ENCODE measurements around the gene ASCC1.

Gene ASCC1

GRCh38 chr10:72062832-72063702, 153.0 kb downstream of the ASCC1 start:
- no peak overlapping the region for H3K9ac ChIP-seq (ENCODE audit: low read depth in 1 of 2, low read length in 2 of 2)
- H3K4me3 ChIP-seq (ENCODE audit: low read depth in 1 of 2, low read length in 2 of 2) = no peak overlapping the region
- H3K9me3 ChIP-seq (ENCODE audit: control insufficient read depth in 1 of 2, low read length in 2 of 2) = no peaks in the 10 kb centered on the region
- no peak overlapping the region for H3K27ac ChIP-seq (ENCODE audit: low read depth, low read length)
- peaks cover 0 to 3% of the 10 kb centered on the region in 2 donors for H3K36me3 ChIP-seq (ENCODE audit: control insufficient read depth in 1 of 2, insufficient read depth in 2 of 2, low read length in 2 of 2)
- H3K4me1 ChIP-seq (ENCODE audit: control insufficient read depth in 1 of 2, insufficient read depth in 2 of 2, low read length in 2 of 2) = no peaks in the 10 kb centered on the region
- H3K27me3 ChIP-seq (ENCODE audit: control insufficient read depth in 1 of 2, insufficient read depth in 2 of 2, low read length in 2 of 2) = no peaks in the 10 kb centered on the region

DNA sequence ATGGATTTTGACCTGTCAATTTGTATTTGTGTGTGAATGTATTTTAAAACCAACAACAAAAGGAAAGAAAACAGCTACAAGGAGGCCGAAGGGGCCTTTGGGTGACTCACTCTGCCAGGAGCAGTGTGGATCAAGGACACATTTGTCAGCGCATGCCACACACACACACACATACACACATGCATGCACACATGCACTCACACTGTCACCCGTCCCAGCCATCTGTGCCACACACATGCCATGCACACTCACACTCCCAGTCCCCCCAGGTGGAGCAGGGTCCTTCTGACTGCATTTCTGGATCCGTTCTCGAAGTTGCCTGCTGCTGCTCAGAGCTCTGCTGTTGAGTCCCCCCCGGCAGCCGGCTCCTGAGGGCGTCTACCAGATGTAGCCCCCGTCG, 153.7 kb downstream of the ASCC1 start:
- H3K9me3 ChIP-seq (ENCODE audit: control insufficient read depth in 1 of 2, low read length in 2 of 2) = no peaks in the 10 kb centered on the region
- no peak overlapping the region for H3K4me3 ChIP-seq (ENCODE audit: low read depth in 1 of 2, low read length in 2 of 2)
- no peak overlapping the region for H3K9ac ChIP-seq (ENCODE audit: low read depth in 1 of 2, low read length in 2 of 2)
- H3K4me1 ChIP-seq (ENCODE audit: control insufficient read depth in 1 of 2, insufficient read depth in 2 of 2, low read length in 2 of 2) = no peaks in the 10 kb centered on the region
- H3K27ac ChIP-seq (ENCODE audit: low read depth, low read length) = no peak overlapping the region
- no peaks in the 10 kb centered on the region for H3K27me3 ChIP-seq (ENCODE audit: control insufficient read depth in 1 of 2, insufficient read depth in 2 of 2, low read length in 2 of 2)
- H3K36me3 ChIP-seq (ENCODE audit: control insufficient read depth in 1 of 2, insufficient read depth in 2 of 2, low read length in 2 of 2) = peaks cover 0 to 3% of the 10 kb centered on the region in 2 donors

DNA sequence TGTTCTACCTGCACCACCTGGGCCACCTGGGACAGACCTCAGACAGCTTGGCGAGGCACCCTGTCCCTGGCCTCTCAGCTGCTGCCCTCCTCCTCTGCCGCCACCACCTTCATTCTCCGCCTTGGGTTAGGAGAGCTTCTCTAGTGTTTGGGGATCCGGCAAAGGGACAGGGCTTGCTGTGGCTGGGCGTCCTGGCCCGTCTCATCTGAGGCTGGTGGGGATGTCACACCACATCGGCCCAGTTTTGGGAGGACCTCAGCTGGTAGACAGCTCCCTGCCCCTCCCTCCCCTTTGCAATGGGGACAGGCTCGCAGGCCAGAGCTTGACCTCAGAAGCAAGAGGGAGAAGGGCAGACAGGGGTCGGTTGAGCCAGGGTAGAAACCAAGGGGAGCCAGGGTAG, 154.1 kb downstream of the ASCC1 start:
- Histone ChIP-seq H3K9ac (ENCODE audit: low read depth in 1 of 2, low read length in 2 of 2) (no peak overlapping the region), H3K4me3 (ENCODE audit: low read depth in 1 of 2, low read length in 2 of 2) (no peak overlapping the region), H3K27ac (ENCODE audit: low read depth, low read length) (no peak overlapping the region), H3K9me3 (ENCODE audit: control insufficient read depth in 1 of 2, low read length in 2 of 2) (no peaks in the 10 kb centered on the region), H3K36me3 (ENCODE audit: control insufficient read depth in 1 of 2, insufficient read depth in 2 of 2, low read length in 2 of 2) (peaks cover 0 to 3% of the 10 kb centered on the region in 2 donors), H3K4me1 (ENCODE audit: control insufficient read depth in 1 of 2, insufficient read depth in 2 of 2, low read length in 2 of 2) (no peaks in the 10 kb centered on the region), H3K27me3 (ENCODE audit: control insufficient read depth in 1 of 2, insufficient read depth in 2 of 2, low read length in 2 of 2) (no peaks in the 10 kb centered on the region)

DNA sequence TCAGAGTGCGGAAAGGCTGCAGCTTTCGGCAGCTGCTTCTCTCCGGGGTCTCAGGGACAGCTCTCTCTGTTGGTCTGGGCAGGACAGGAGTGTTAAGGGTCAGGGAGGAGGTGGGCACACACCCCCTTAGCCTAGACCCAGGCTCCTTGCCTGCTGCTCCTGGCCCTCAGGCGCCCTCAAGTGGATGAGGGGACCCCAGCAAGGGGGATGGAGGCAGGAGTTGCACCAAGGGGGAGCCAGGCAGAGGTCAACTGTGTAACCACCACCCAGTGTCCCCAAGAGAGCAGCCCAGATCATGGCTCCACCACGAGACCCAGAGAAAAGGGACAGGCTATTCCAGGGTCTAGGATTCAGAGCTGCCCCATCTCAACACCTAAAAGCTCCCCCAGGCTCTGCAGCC, 154.6 kb downstream of the ASCC1 start:
- H3K27me3 ChIP-seq (ENCODE audit: control insufficient read depth in 1 of 2, insufficient read depth in 2 of 2, low read length in 2 of 2) = no peaks in the 10 kb centered on the region
- H3K9ac ChIP-seq (ENCODE audit: low read depth in 1 of 2, low read length in 2 of 2) = no peak overlapping the region
- no peaks in the 10 kb centered on the region for H3K36me3 ChIP-seq (ENCODE audit: control insufficient read depth in 1 of 2, insufficient read depth in 2 of 2, low read length in 2 of 2)
- H3K4me1 ChIP-seq (ENCODE audit: control insufficient read depth in 1 of 2, insufficient read depth in 2 of 2, low read length in 2 of 2) = no peaks in the 10 kb centered on the region
- H3K4me3 ChIP-seq (ENCODE audit: low read depth in 1 of 2, low read length in 2 of 2) = no peak overlapping the region
- no peaks in the 10 kb centered on the region for H3K9me3 ChIP-seq (ENCODE audit: control insufficient read depth in 1 of 2, low read length in 2 of 2)
- no peak overlapping the region for H3K27ac ChIP-seq (ENCODE audit: low read depth, low read length)

GRCh38 chr10:72059843-72060822, 155.9 kb downstream of the ASCC1 start:
- H3K4me1 ChIP-seq (ENCODE audit: control insufficient read depth in 1 of 2, insufficient read depth in 2 of 2, low read length in 2 of 2) = no peaks in the 10 kb centered on the region
- no peak overlapping the region for H3K27ac ChIP-seq (ENCODE audit: low read depth, low read length)
- H3K9ac ChIP-seq (ENCODE audit: low read depth in 1 of 2, low read length in 2 of 2) = no peak overlapping the region
- no peaks in the 10 kb centered on the region for H3K27me3 ChIP-seq (ENCODE audit: control insufficient read depth in 1 of 2, insufficient read depth in 2 of 2, low read length in 2 of 2)
- no peaks in the 10 kb centered on the region for H3K9me3 ChIP-seq (ENCODE audit: control insufficient read depth in 1 of 2, low read length in 2 of 2)
- H3K4me3 ChIP-seq (ENCODE audit: low read depth in 1 of 2, low read length in 2 of 2) = no peak overlapping the region
- no peaks in the 10 kb centered on the region for H3K36me3 ChIP-seq (ENCODE audit: control insufficient read depth in 1 of 2, insufficient read depth in 2 of 2, low read length in 2 of 2)

DNA sequence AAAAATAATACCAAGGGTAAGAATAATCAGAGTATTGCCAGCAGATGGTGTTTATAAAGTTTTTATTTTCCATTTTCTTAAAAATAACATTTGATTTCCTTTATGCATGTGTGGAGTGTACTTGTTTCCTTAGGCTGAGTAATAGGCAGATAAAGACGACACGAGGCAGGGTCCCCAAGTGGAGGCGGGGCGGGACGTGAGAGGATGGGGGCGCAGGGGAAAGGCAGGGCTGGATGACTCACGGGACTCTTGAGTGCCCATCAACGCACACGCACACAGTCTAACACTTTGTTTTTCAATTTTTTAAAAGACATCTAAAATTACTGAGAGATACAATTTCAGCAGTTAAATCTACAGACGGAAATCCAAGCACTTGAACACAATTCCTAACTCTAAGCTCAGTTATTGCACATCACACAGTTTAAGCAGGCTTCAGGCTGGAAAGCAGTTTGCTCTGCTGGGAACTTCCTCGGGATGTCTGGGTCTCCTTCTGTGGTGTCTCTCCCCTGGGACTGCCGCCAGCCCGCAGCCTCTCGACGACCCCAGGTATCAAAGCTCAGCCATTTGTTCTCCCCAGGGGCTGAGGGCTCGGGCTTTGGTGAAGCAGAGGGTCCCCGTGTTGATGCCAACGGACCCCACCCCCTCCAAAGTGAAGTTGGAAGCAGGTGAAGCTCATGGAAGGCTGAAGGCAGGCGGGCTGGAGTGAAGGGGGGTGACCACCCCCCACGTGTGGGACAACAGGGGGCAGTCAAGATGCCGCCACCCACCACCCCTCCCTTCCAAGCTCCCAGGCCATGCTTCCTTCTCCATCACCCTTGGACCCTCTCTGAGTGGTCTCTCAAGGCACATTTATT, 156.9 kb downstream of the ASCC1 start:
- no peak overlapping the region for H3K4me3 ChIP-seq (ENCODE audit: low read depth in 1 of 2, low read length in 2 of 2)
- no peaks in the 10 kb centered on the region for H3K27me3 ChIP-seq (ENCODE audit: control insufficient read depth in 1 of 2, insufficient read depth in 2 of 2, low read length in 2 of 2)
- no peak overlapping the region for H3K27ac ChIP-seq (ENCODE audit: low read depth, low read length)
- H3K9ac ChIP-seq (ENCODE audit: low read depth in 1 of 2, low read length in 2 of 2) = no peak overlapping the region
- no peaks in the 10 kb centered on the region for H3K4me1 ChIP-seq (ENCODE audit: control insufficient read depth in 1 of 2, insufficient read depth in 2 of 2, low read length in 2 of 2)
- no peaks in the 10 kb centered on the region for H3K9me3 ChIP-seq (ENCODE audit: control insufficient read depth in 1 of 2, low read length in 2 of 2)
- H3K36me3 ChIP-seq (ENCODE audit: control insufficient read depth in 1 of 2, insufficient read depth in 2 of 2, low read length in 2 of 2) = no peaks in the 10 kb centered on the region

GRCh38 chr10:72058347-72058898, 157.7 kb downstream of the ASCC1 start:
- no peak overlapping the region for H3K9ac ChIP-seq (ENCODE audit: low read depth in 1 of 2, low read length in 2 of 2)
- H3K27ac ChIP-seq (ENCODE audit: low read depth, low read length) = no peak overlapping the region
- H3K36me3 ChIP-seq (ENCODE audit: control insufficient read depth in 1 of 2, insufficient read depth in 2 of 2, low read length in 2 of 2) = no peaks in the 10 kb centered on the region

DNA sequence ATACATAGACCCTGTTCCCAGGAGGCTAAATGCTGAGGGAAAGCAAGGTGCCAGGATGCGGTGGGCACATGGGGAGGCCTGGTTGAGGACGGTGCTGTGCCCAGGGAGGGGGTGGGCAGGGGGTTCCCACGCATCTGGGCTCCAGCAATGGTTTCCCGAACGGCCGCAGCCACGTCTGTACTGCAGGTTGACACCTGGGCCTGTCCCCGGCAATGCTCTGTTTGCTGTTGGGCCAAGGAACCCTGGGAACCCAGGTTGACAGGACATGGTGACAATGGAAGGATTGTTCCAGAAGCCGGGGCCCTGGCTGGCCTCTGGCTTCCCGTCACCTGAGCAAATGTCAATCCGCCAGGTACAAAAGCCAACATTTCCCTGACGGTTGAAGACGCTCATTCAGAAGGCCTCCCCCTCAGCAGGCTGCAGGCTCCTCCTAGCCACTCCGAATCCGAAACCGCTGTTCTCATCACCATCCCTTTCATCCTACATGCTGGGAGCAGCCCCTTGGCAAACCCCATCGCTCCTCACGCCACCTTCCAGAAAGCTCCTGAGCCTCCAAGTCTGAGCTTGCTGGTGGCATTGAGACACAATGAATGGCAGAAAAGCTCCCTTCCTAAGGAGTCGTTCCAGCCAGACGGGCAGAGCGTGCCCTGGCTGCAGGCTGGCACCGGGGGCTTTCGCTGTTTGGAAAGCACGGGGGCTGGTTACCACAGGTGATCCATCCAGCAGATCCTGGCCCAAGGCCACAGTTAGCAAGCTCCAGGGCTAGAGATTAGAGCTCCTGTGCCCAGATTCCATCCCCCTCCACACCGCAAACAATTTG, 158.9 kb downstream of the ASCC1 start:
- no peak overlapping the region for H3K9ac ChIP-seq (ENCODE audit: low read depth in 1 of 2, low read length in 2 of 2)
- no peak overlapping the region for H3K27ac ChIP-seq (ENCODE audit: low read depth, low read length)
- no peaks in the 10 kb centered on the region for H3K9me3 ChIP-seq (ENCODE audit: control insufficient read depth in 1 of 2, low read length in 2 of 2)
- no peaks in the 10 kb centered on the region for H3K27me3 ChIP-seq (ENCODE audit: control insufficient read depth in 1 of 2, insufficient read depth in 2 of 2, low read length in 2 of 2)
- no peaks in the 10 kb centered on the region for H3K4me1 ChIP-seq (ENCODE audit: control insufficient read depth in 1 of 2, insufficient read depth in 2 of 2, low read length in 2 of 2)
- H3K4me3 ChIP-seq (ENCODE audit: low read depth in 1 of 2, low read length in 2 of 2) = no peak overlapping the region
- H3K36me3 ChIP-seq (ENCODE audit: control insufficient read depth in 1 of 2, insufficient read depth in 2 of 2, low read length in 2 of 2) = no peaks in the 10 kb centered on the region

More at GRCh38 chr10:72058347-72058898, 157.7 kb downstream of the ASCC1 start:
- Histone ChIP-seq H3K27me3 (ENCODE audit: control insufficient read depth in 1 of 2, insufficient read depth in 2 of 2, low read length in 2 of 2) (no peaks in the 10 kb centered on the region), H3K4me3 (ENCODE audit: low read depth in 1 of 2, low read length in 2 of 2) (no peak overlapping the region), H3K4me1 (ENCODE audit: control insufficient read depth in 1 of 2, insufficient read depth in 2 of 2, low read length in 2 of 2) (no peaks in the 10 kb centered on the region), H3K9me3 (ENCODE audit: control insufficient read depth in 1 of 2, low read length in 2 of 2) (no peaks in the 10 kb centered on the region)

DNA sequence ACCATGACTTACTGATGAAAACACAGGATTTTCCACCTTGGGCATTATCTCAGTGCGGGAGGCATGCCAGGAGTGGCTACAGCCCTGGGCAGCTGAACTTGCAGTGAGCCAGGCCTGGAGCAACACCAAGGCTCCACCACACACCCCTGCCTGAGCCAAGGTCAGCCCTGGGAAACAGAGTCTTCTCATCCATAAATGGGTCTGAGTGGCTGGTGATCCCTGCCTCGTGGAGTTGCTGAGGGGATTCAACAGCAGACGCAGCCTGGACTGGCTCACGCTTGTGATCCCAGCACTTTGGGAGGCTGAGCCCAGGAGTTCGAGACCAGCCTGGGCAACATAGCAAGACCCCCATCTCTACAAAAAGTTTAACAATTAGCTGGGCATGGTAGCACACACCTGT, 160.0 kb downstream of the ASCC1 start:
- H3K9me3 ChIP-seq (ENCODE audit: control insufficient read depth in 1 of 2, low read length in 2 of 2) = no peaks in the 10 kb centered on the region
- H3K4me3 ChIP-seq (ENCODE audit: low read depth in 1 of 2, low read length in 2 of 2) = no peak overlapping the region
- H3K9ac ChIP-seq (ENCODE audit: low read depth in 1 of 2, low read length in 2 of 2) = no peak overlapping the region
- no peaks in the 10 kb centered on the region for H3K36me3 ChIP-seq (ENCODE audit: control insufficient read depth in 1 of 2, insufficient read depth in 2 of 2, low read length in 2 of 2)
- no peak overlapping the region for H3K27ac ChIP-seq (ENCODE audit: low read depth, low read length)
- H3K4me1 ChIP-seq (ENCODE audit: control insufficient read depth in 1 of 2, insufficient read depth in 2 of 2, low read length in 2 of 2) = no peaks in the 10 kb centered on the region
- no peaks in the 10 kb centered on the region for H3K27me3 ChIP-seq (ENCODE audit: control insufficient read depth in 1 of 2, insufficient read depth in 2 of 2, low read length in 2 of 2)
